SK-N-SH treated with all-trans-retinoic acid at 6 μM for 48 hours (cell line): ENCODE results near the gene TMEM181.
A peak's percentile ranks its signal among the peaks of the same experiment; 100 is the strongest.

Experiments used
- ATAC-seq: fragments of 200-7000 bp; cut with Tn5 transposase; 3 replicates; pipeline ENCODE4 v1.9.1; 2020; ENCODE audit warnings: mild to moderate bottlenecking, moderate library complexity
- ARNTL ChIP-seq: fragments of 450-650 bp; formaldehyde crosslinking; IDR thresholded peaks from 2 replicates; pipeline ENCODE4 v1.5.0; 2020; ENCODE audit warnings: low read depth, mild to moderate bottlenecking, moderate library complexity, borderline replicate concordance
- BACH2 ChIP-seq: fragments of 250-450 bp; sonication (Bioruptor Pico); IDR thresholded peaks from 2 replicates; pipeline ENCODE4 v1.9.0; 2021; ENCODE audit warnings: mild to moderate bottlenecking, borderline replicate concordance
- CREB5 ChIP-seq: fragments of 250-450 bp; sonication (Bioruptor Pico); IDR thresholded peaks from 2 replicates; pipeline ENCODE4 v1.5.1; 2020; ENCODE audit warnings: low read depth, mild to moderate bottlenecking, moderate library complexity
- CSDC2 ChIP-seq: fragments of 250-450 bp; sonication (Bioruptor Pico); IDR thresholded peaks from 2 replicates; pipeline ENCODE4 v1.5.0; 2020; ENCODE audit warnings: mild to moderate bottlenecking, moderate library complexity
- CSRNP3 ChIP-seq: fragments of 250-450 bp; sonication (Bioruptor Pico); IDR thresholded peaks from 2 replicates; pipeline ENCODE4 v1.5.1; 2021; ENCODE audit warnings: mild to moderate bottlenecking, moderate library complexity
- GLIS3 ChIP-seq: fragments of 250-450 bp; sonication (Bioruptor Pico); IDR thresholded peaks from 2 replicates; pipeline ENCODE4 v1.5.0; 2020; ENCODE audit warnings: mild to moderate bottlenecking, moderate library complexity
- ISL1 ChIP-seq: fragments of 250-450 bp; sonication (Bioruptor Pico); IDR thresholded peaks from 2 replicates; pipeline ENCODE4 v2.1.2; 2022; ENCODE audit warnings: mild to moderate bottlenecking, moderate library complexity
- OSR1 ChIP-seq: fragments of 250-450 bp; sonication (Bioruptor Pico); IDR thresholded peaks from 2 replicates; pipeline ENCODE4 v1.8.0; 2022; ENCODE audit warnings: moderate library complexity, mild to moderate bottlenecking, inconsistent platforms
- PPARA ChIP-seq: fragments of 250-450 bp; sonication (Bioruptor Pico); IDR thresholded peaks from 2 replicates; pipeline ENCODE4 v1.5.0; 2020; ENCODE audit warnings: mild to moderate bottlenecking, borderline replicate concordance
- RARB ChIP-seq: fragments of 250-450 bp; sonication (Bioruptor Pico); IDR thresholded peaks from 2 replicates; pipeline ENCODE4 v1.8.0; 2021; ENCODE audit warnings: mild to moderate bottlenecking, moderate library complexity
- SNAI2 ChIP-seq: fragments of 250-450 bp; sonication (Bioruptor Pico); IDR thresholded peaks from 2 replicates; pipeline ENCODE4 v1.5.0; 2020; ENCODE audit warnings: mild to moderate bottlenecking, moderate library complexity
- TCF4 ChIP-seq: fragments of 250-450 bp; sonication (Bioruptor Pico); IDR thresholded peaks from 2 replicates; pipeline ENCODE4 v1.8.0; 2021; ENCODE audit warnings: mild to moderate bottlenecking, moderate library complexity, borderline replicate concordance
- TOX ChIP-seq: fragments of 250-450 bp; sonication (Bioruptor Pico); IDR thresholded peaks from 2 replicates; pipeline ENCODE4 v1.8.0; 2021; ENCODE audit warnings: mild to moderate bottlenecking, moderate library complexity, borderline replicate concordance
- TSHZ2 ChIP-seq: fragments of 250-450 bp; sonication (Bioruptor Pico); IDR thresholded peaks from 2 replicates; pipeline ENCODE4 v1.5.0; 2020; ENCODE audit warnings: mild to moderate bottlenecking, moderate library complexity
- ZC3H10 ChIP-seq: fragments of 250-450 bp; sonication (Bioruptor Pico); IDR thresholded peaks from 2 replicates; pipeline ENCODE4 v1.5.1; 2021; ENCODE audit warnings: mild to moderate bottlenecking, moderate library complexity
- ZFP3 ChIP-seq: fragments of 250-450 bp; sonication (Bioruptor Pico); IDR thresholded peaks from 2 replicates; pipeline ENCODE4 v1.5.0; 2020; ENCODE audit warnings: mild to moderate bottlenecking, moderate library complexity
- ZFP30 ChIP-seq: fragments of 450-650 bp; formaldehyde crosslinking; IDR thresholded peaks from 2 replicates; pipeline ENCODE4 v1.5.0; 2022; ENCODE audit warnings: mild to moderate bottlenecking, moderate library complexity
- ZNF565 ChIP-seq: fragments of 450-650 bp; formaldehyde crosslinking; conservative IDR thresholded peaks from 2 replicates; pipeline ENCODE4 v1.5.0; 2020; ENCODE audit warnings: low read depth, mild to moderate bottlenecking, moderate library complexity
- ZNF70 ChIP-seq: fragments of 450-650 bp; formaldehyde crosslinking; IDR thresholded peaks from 2 replicates; pipeline ENCODE4 v1.5.0; 2020; ENCODE audit warnings: mild to moderate bottlenecking, moderate library complexity
- ZNF8 ChIP-seq: fragments of 450-650 bp; formaldehyde crosslinking; IDR thresholded peaks from 2 replicates; pipeline ENCODE4 v1.5.0; 2020; ENCODE audit warnings: mild to moderate bottlenecking, moderate library complexity
- TF ChIP-seq, protein P1 (sequence below): fragments of 250-450 bp; sonication (Bioruptor Pico); IDR thresholded peaks from 2 replicates; pipeline ENCODE4 v1.8.0; 2021; ENCODE audit warnings: low read depth, mild to moderate bottlenecking, moderate library complexity, borderline replicate concordance

TMEM181 gene

GRCh38 chr6:158654498-158654897 lies 94.6 kb downstream of the TMEM181 start:
- peak; percentile 38; the same call in 1 of the 2 replicates for TF ChIP-seq CREB5 (CRISPR knock-in tag)
- TF ChIP-seq TSHZ2 (CRISPR knock-in tag) = peak; percentile 67; the same call in 1 of the 2 replicates
- TF ChIP-seq, protein P1, sequence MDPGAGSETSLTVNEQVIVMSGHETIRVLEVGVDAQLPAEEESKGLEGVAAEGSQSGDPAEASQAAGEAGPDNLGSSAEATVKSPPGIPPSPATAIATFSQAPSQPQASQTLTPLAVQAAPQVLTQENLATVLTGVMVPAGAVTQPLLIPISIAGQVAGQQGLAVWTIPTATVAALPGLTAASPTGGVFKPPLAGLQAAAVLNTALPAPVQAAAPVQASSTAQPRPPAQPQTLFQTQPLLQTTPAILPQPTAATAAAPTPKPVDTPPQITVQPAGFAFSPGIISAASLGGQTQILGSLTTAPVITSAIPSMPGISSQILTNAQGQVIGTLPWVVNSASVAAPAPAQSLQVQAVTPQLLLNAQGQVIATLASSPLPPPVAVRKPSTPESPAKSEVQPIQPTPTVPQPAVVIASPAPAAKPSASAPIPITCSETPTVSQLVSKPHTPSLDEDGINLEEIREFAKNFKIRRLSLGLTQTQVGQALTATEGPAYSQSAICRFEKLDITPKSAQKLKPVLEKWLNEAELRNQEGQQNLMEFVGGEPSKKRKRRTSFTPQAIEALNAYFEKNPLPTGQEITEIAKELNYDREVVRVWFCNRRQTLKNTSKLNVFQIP (CRISPR knock-in tag) = no peak
- TF ChIP-seq ZNF70 (CRISPR knock-in tag) = 0 out of 2 replicates have a peak, but pooled peaks have one; percentile 17
- TF ChIP-seq ZFP3 = peak; percentile 54; the same call in 1 of the 2 replicates
- peak; percentile 63; the same call in 1 of the 2 replicates for TF ChIP-seq CSDC2 (CRISPR knock-in tag)
- peak; percentile 79; the same call in 1 of the 2 replicates for TF ChIP-seq SNAI2 (CRISPR knock-in tag)
- peak; percentile 77 for TF ChIP-seq ISL1 (CRISPR knock-in tag)
- TF ChIP-seq ZNF565 (CRISPR knock-in tag) = peak; percentile 83
- peak; percentile 64; the same call in 1 of the 2 replicates for TF ChIP-seq ZC3H10 (CRISPR knock-in tag)
- peak; percentile 41; the same call in 1 of the 2 replicates for TF ChIP-seq ZNF8 (CRISPR knock-in tag)
- TF ChIP-seq TCF4 (CRISPR knock-in tag) = peak; percentile 77; the same call in 1 of the 2 replicates
- TF ChIP-seq TOX (CRISPR knock-in tag) = peak; percentile 67
- TF ChIP-seq BACH2 (CRISPR knock-in tag) = no peak
- TF ChIP-seq RARB (CRISPR knock-in tag) = no peak
- no peak for TF ChIP-seq CSRNP3 (CRISPR knock-in tag)
- TF ChIP-seq, all 23 proteins: peak for 12
- ATAC-seq = peak; percentile 91

GRCh38 chr6:158654960-158655489 lies 95.1 kb downstream of the TMEM181 start:
- TF ChIP-seq, protein P1 (CRISPR knock-in tag) = no peak
- TF ChIP-seq ZC3H10 (CRISPR knock-in tag) (no peak), ZFP30 (CRISPR knock-in tag) (no peak), ZNF8 (CRISPR knock-in tag) (no peak), PPARA (CRISPR knock-in tag) (no peak), TSHZ2 (CRISPR knock-in tag) (no peak), CSRNP3 (CRISPR knock-in tag) (no peak), TCF4 (CRISPR knock-in tag) (no peak), GLIS3 (CRISPR knock-in tag) (no peak), CSDC2 (CRISPR knock-in tag) (no peak), TOX (CRISPR knock-in tag) (no peak), ZNF565 (CRISPR knock-in tag) (no peak), ARNTL (CRISPR knock-in tag) (no peak), RARB (CRISPR knock-in tag) (no peak), ISL1 (CRISPR knock-in tag) (no peak; the same call in none of the 2 replicates), CREB5 (CRISPR knock-in tag) (no peak), OSR1 (no peak)
- peak; percentile 60 for ATAC-seq
